NCI-H1048 (cell line): ENCODE measurements around the gene YIPF3.
"Not testable (repeated sequence)": the region's sequence is repeated elsewhere in the genome, so short reads cannot be mapped to it uniquely, and the experiment has no call there.

Source experiments
- DNase-seq: peaks from one replicate; lab custom pipeline; 2025; lab: John Stamatoyannopoulos, UW

The YIPF3 gene

GRCh38 chr6:43516697-43517504 is at the start of gene YIPF3, which contains the start of gene POLR1C:
Gene YIPF3, minus strand, starts transcription at chr6:43516926. Its CDS starts 119 bp downstream, at chr6:43516807.
Gene POLR1C, plus strand, starts transcription at chr6:43517089. Its CDS starts 21 bp downstream, at chr6:43517110.
- DNase-seq, result peak; percentile 96

GRCh38 chr6:43559328-43559727 is 42.6 kb upstream of the YIPF3 start:
- DNase-seq, result no peak

- DNase-seq, result not testable (repeated sequence)
These were observed 40.9 kb upstream of the YIPF3 start for GRCh38 chr6:43557620-43558019.

- no peak for DNase-seq
These were observed 30.5 kb upstream of the YIPF3 start for GRCh38 chr6:43547222-43547621.

GRCh38 chr6:43544461-43544860 is 27.7 kb upstream of the YIPF3 start:
- DNase-seq, result no peak

- no peak for DNase-seq
These were observed 25.2 kb upstream of the YIPF3 start for GRCh38 chr6:43541774-43542471.

GRCh38 chr6:43540507-43540906 is 23.8 kb upstream of the YIPF3 start:
- DNase-seq, result no peak

- DNase-seq, result not testable (repeated sequence)
These were observed 22.7 kb upstream of the YIPF3 start for GRCh38 chr6:43539409-43539808.

- DNase-seq, result not testable (repeated sequence)
These were observed 22.3 kb upstream of the YIPF3 start for GRCh38 chr6:43538986-43539385.

- no peak for DNase-seq
These were observed 15.5 kb upstream of the YIPF3 start for GRCh38 chr6:43532201-43532600.

- no peak for DNase-seq
These were observed 7.8 kb upstream of the YIPF3 start for GRCh38 chr6:43524483-43524961.

- DNase-seq, result no peak
These were observed 6.6 kb upstream of the YIPF3 start for GRCh38 chr6:43523284-43523683.

GRCh38 chr6:43522547-43523261 is 6.0 kb upstream of the YIPF3 start:
- DNase-seq, result no peak

- DNase-seq, result no peak
These were observed 5.1 kb upstream of the YIPF3 start for GRCh38 chr6:43521836-43522235.

GRCh38 chr6:43520097-43520496 is 3.4 kb upstream of the YIPF3 start:
- no peak for DNase-seq

- no peak for DNase-seq
These were observed 1.0 kb upstream of the YIPF3 start for GRCh38 chr6:43517505-43518357.

- no peak for DNase-seq
These were observed 394 bp downstream of the YIPF3 start for GRCh38 chr6:43516367-43516696.

- no peak for DNase-seq
These were observed 918 bp downstream of the YIPF3 start for GRCh38 chr6:43515808-43516207.

GRCh38 chr6:43511824-43512415 is 4.8 kb downstream of the YIPF3 start:
- DNase-seq, result no peak

GRCh38 chr6:43510827-43511163 is 5.9 kb downstream of the YIPF3 start:
- no peak for DNase-seq
